Activated CD8-positive, alpha-beta memory T cell treated with anti-CD3 and anti-CD28 coated beads, Interleukin-2, amount 50 U/mL, for 48 hours (primary cell): Measurements from ENCODE around the gene DDHD1.
"Not testable (repeated sequence)": the region's sequence is repeated elsewhere in the genome, so short reads cannot be mapped to it uniquely, and the experiment has no call there.

Experiments
- DNase-seq: peaks from one replicate; pipeline ENCODE4 v3.0.0-alpha.2; 2020

Gene DDHD1

DNA sequence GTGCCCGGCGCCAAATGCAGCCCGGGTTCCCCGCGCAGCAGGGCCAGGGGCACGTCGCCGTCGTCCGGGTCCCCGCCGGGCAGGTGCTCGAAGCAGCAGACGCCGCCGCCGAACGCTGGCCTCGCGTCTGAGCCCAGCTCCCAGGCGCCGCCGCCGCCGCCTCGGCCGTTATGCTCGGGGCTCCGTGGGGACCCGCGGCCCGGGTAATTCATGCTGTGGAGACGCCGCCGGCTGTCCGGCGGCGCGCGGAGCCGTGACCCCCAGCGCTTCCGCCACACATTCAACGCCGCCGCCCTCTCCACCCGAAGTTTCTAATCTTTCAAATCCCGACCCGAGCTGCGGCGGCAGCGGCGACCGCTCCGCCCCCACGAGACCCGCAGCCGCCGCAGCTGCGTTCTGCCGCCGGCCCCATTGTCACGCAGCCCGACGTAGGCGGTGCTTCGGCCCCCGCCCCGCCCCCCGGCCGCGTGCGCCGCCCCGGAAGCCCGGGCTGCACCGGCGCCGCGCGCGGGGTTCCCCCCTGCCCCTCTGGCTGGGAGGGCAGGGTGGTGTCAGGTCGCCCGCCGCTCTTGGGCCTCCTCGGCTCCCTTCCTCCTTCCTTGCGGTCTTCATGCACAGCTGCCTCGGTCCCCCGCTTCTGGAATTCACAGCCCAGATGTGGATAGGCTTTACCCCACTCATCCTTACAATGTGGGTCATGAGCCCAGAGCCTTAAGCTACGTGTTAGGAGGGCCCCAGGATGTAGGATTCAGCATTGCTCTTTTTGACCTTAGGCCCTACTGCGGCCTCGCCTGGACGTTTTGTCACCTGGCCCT is at the start of gene DDHD1:
TSS of gene DDHD1 (minus strand) at position 437 of the 815 bp plus-strand sequence. CDS start at position 212, 225 bp downstream.
- DNase-seq: peak; percentile 91

DNA sequence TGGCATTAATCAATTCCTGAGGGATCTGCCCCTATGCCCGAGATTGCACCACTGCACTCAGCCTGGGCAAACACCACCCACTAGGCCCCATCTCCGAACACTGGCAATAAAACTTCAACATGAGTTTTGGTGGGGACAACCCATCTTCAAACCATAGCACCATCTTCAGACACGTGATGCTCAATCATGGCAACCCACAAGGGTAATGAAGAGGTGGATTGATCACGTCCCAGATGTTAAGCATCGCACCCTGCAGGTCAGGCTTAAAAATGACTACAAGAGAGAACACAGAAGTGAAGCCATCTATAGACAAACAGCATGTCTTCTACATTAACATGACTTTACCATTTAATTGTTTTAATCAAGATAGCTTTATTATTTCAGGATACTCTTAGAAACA is 42.8 kb upstream of the DDHD1 start:
- no peak for DNase-seq

DNA sequence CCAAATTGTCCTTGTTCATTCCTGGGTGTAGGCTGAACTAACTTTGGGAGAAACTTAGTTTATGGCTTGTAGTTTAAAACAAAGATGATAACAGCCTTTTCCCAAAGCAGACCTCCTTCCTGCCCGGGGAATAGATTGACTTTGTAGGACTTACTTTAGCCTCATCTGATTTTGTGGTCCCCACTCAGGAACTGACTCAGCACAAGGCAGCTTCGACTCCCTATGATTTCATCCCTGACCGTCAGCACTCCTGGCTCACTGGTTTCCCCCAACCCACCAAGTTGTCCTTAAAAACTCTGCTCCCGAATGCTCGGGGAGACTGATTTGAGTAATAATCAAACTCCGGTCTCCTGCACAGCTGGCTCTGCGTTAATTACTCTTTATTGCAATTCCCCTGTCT is 40.1 kb upstream of the DDHD1 start:
- no peak for DNase-seq

DNA sequence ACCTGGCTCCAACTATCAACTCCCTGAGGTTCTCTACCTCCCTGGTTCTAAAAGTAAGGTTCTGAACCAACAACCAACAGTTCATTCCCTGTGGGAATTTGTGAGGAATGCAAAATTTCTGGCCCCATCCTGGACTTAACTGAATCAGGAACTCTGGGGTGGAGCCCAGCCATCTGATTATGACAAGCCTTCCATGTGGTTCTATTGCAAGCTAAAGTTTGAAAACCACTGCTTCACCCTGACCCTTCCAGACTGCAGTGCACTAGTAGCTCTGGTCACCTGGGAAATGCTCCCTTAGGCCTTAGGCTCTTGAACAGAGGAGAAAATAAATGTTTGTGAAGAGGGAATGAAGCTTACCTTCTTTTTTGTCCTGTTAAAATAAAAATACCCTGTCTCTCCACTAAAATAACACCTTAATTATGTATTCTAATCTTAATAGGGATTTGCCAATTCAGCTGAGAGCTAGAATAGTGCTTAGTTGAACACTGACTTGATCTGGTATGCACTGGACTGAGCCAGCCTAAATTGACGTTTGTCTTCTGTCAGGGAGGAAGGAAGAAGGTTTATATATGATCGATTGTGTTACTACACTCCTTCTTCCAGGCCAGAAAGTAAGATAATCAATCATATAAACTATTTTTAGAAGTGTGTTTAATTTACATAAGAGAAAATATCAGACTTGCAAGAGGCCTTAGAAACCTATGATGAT is 39.1 kb upstream of the DDHD1 start:
- DNase-seq: no peak

DNA sequence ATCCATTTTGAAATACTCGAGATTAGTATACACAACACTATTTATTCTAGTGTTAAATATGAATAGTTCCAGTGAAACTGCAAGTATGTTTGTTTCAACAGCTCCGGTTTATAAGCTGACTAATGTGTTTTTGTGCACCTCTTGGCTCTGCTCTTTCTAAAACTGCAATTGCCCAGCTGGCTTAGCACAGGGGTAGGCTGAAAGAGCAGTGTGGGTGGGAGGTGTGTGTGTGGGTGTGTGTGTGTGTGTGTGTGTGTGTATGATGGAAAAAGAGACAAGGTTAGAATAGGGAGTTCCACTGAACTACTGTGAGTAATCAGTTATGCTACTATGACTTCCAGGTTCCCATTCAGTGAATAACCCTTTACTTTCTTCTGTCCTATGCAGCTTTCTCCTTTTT is 37.8 kb upstream of the DDHD1 start:
- peak; percentile 72 for DNase-seq

DNA sequence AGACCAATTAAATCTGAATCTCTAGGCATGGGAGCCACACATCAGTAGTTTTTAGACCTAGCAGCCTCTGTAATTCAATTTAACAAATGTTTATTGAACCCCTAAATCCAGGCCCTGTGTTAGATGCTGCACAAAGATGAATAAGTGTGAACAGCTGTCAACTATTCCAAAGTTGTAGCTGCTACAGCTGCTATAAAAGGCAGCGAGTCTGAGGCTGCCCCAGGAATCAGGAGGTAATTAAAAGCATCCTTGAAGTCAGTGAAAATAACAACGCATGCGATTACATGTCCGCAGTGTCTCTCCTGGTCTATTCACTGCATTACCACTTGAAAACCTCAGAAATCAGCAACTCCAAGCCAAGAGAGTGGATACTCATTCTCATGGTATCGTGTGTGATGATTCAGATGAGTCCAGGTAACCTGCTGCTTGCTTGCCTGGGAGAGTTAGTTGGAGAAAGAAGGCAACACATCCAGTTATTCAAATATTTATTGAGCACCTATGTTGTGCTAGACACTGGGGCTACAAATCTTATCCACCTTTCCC is 34.9 kb upstream of the DDHD1 start:
- no peak for DNase-seq

DNA sequence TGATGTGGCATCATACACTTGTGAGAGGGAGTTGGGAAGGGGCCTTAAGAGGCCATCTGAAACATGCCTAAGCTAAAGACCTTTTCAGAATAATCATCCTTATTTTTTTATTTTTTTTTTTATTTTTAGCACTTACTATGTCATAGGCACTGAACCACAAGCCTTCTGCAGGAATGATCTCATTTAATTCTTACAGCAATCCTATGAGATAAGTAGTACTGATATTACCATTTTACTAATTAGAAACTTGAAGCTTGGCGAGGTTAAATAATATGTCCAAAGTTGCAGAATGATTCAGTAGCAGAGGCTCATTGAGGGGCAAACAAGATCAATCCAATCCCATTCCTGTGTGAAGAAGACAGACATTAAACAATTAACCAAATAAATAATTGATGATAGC is 33.4 kb upstream of the DDHD1 start:
- DNase-seq: no peak

DNA sequence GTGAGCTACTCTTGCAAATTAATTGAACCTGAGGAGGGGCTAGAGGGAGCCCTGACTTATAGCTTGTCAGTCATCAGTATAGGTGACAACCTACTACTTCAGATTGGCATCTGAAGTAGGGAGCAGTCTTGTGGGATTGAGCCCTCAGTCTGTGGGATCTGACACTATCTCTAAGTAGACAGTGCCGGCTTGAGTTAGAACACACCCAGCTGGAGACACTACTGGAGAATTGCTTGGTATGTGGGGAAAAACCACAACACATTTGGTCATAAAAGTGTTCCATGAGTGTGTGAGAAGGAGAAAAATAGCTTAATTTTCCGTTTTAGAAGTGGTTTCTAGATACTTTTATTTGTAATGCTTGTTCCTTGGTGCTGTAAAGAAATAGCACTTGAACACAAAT is 30.5 kb upstream of the DDHD1 start:
- DNase-seq: no peak

DNA sequence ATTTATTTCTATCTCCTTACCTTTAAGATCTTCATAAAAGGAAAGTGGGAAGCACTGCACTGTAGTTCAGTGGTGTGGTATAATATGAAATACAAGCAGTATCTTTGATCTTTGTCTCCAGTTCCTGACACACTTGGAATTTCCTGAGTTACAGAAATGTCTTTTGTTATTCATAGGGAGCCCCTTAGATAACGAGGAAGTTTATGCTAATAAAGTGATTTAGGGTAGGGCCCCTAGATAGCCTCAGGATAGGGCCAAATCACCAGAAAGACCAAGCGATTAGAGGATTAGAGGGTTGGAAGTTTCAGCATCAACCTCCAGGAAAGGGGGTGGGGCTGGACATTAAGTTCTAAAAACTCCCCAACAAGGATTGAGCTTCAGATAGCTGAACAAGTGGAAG is 29.9 kb upstream of the DDHD1 start:
- no peak for DNase-seq

DNA sequence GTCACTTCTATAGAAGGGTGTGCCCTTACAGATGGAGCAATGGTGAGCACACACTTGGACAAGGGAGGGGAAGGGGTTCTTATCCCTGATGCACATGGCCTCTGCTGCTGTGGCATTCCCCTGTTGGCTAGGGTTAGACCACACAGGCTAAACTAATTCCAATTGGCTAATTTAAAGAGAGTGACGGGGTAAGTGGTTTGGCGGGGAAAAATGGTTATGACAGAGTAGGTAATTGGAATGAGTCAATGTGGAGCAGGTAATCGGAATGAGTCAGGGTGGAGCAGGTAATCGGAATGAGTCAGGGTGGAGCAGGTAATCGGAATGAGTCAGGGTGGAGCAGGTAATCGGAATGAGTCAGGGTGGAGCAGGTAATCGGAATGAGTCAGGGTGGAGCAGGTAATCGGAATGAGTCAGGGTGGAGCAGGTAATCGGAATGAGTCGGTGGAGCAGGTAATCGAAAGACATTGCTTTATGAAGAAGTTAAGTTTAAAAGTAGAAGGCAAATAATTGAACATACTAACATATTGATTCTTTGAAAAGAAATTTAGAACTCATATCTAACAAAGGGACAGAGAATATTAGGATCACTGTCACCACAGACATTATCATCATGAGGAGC is 28.4 kb upstream of the DDHD1 start:
- DNase-seq: not testable (repeated sequence)

DNA sequence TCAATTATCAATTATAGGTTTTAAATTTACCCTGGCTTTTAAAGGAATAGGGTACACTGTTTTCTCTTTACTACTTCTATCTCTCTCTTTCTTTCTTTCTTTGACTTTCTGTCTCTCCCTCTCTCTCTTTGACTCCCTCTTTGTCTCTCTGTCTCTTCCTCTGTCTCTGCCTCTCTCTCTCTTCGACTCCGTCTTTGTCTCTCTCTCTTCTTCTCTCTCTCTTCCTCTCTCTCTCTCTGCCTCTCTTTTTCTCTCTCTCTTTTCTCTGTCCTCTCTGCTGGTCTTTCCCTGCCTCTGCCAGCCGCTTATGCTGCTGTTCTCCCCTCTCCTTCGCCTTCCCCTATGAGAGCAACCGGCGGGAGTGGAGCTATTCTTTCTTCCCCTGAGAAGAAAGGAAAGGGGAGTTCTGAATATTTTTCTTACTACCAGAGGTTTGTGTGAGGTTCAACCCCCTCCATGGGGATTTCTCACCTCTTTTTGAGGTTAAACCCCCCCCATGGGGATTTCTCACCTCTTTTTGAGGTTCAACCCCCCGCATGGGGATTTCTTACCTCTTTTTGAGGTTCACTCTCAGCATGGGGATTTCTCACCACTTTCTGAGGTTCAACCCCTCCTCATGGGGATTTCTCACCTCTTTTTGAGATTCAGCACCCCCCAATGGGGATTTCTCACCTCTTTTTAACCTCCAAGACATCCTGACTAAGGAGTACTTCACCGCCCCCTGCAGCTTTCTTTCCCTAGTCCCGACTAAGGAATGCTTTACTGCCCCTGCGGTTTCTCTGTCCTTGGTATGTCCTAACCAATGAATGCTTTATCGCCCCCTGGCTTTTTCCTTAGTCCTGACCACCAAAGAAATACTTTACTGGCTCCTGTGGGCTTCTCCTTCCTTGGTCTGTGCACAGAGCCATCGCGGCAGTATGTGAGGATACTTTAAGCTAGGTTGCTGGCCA is 27.4 kb upstream of the DDHD1 start:
- DNase-seq: peak; percentile 53

DNA sequence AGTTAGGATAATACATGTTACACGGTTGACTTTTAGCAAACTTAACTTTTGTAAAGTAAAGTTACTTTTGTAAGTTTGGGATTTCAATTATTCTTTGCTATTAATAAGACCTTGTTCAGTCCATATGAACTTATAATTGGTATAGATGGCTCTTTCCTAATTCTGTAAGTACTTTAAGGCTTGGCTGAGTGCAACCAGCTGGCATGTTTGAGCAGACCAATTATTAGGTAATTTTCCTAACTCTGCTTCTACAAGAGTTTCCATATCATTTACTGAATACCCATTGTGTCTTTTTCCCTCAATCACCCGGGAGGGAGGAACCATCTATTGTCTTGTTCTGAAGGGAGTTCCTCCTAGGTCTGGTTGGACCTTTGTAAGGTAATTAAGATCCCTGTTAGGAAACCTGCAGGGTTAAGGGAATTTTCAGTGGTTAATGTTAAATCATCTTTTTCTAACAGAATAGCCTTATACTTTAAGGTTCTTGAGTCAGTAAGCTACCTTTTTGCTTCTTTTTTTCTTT is 26.4 kb upstream of the DDHD1 start:
- not testable (repeated sequence) for DNase-seq

DNA sequence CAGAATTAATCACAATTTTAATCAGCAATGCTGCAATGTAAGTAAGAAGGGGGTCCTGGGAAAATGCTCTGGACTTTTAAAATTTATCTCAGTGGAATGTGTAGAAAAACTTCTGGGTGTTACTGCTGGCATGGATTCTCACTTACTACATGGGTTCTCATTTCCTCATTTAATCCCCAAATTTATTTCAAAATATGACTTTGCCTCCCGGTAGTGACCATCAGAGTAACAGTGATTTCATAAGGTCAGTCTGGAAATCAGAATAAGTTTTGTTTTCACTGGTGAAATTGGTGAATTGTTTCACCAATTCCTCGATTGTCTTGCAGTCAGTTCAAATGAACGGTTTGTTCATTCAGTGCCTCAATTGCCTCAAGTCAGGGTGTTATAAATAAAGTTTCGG is 22.3 kb upstream of the DDHD1 start:
- no peak for DNase-seq

DNA sequence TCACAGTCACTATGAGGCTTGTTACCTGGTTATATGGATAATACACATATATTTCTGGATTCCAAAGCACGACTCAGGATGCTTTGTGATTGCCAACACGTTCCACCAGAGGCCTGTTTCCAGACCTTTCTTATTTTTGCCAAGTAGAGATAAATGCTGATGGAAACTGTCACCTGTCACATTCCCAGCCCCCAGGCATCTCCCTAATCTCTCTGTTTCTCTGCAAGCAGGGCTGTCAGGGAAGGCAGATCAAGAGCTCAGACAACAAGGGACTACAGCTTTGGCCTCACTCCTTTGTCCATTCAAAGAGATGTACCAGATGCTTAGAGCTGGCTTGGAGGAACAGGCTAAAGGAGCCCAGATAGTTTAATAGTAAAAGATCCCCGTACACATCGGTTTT is 21.8 kb upstream of the DDHD1 start:
- no peak for DNase-seq

DNA sequence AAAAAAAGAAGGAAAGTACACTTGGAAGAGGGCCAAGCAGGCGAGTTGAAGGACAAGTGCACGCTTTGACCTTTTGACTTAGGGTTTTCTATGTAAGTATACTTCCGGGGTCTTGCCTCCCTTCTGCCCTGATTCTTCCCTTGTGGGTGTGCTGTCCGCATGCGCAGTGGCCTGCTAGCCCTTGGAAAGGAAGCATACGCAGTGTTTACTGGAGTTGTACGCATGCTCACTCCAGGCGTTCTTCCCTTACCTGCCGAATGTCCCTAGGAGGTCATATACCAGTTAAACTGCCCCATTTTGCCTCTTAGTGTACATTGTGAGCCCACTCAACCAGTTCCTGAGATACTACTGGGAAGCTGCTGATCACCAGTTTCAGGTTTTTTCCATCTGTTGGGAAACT is 15.7 kb upstream of the DDHD1 start:
- DNase-seq: no peak

DNA sequence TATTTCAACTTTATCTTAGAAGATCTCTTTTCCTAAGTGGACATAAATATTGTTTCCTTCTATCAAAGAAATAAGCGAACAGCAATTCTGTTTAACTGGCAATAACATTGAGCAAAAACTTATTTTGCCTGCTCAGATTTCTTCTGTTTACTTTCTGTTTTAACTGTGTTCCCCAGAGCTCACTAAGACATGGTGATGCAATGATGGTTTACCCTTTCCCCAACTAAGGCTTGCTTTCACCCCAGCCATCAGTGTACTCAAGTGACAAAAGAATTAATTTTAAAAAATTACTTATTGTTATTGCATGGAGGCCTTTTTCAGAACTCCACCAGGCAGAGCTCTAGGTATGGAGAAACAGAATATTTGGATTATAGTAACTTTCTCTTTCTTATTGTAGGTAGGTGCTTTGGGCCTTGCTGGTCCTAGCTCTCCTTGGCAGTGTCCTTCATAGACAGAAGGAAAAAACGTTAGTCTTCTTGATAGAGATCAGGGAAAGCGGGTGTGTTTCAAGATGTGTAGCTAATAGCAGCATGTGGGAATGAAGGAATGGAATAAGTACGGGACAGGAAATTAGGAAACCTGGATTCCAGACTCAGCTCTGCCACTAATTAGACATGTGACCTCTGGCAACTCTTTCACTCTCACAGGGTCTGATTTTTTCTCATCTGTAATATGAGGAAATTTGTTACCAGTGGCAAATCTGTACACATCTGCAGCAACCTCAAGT is 14.6 kb upstream of the DDHD1 start:
- DNase-seq: no peak

DNA sequence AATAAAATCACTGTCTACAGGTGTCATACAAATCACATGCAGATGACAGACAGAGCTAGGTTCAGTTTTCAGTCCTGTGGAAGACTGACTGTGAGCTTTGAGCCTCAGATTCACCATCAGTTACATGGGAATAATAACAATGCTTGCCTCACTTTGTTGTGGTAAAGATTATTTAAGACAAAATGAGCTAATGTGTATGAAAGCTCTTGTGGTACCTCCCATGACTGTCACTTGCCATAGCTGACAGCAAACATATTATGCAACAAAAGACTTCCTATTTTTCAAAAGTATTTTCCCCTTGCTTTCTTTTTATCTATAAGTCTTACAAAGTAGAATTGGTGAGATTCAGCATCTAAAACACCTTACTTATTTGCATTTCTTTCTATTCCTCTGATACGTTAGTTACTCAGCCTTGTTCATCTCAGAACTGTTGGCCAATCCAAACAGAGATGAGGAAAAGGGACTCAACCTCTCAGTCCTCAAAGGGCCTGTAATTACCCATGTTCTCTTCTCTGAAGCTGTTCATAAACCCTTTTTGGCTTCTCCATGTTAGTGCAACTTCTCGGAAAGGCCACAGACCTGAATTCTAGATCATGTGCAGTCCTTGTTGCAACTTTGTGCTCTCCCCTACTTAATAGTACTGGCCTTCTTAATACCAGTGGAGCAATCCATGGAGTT is 8.8 kb upstream of the DDHD1 start:
- no peak for DNase-seq

DNA sequence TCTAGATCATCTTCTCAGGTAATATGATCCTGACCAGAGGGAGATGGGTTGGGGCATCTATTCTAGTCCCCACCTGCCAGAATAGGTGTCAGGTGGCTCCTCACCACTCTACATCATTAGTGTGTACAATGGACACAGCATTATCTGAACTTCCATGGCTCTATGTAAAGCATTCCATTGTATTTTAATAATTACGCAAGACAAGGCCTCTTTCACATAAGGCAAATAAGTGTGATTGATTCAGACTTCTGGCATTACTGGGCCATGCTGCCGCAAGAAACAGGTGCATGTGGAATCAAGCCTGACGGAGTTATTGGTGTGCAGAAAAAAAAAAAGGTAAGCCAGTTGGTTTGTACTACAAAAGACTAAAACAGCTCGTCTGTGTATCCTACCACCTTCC is 3.1 kb upstream of the DDHD1 start:
- no peak for DNase-seq

DNA sequence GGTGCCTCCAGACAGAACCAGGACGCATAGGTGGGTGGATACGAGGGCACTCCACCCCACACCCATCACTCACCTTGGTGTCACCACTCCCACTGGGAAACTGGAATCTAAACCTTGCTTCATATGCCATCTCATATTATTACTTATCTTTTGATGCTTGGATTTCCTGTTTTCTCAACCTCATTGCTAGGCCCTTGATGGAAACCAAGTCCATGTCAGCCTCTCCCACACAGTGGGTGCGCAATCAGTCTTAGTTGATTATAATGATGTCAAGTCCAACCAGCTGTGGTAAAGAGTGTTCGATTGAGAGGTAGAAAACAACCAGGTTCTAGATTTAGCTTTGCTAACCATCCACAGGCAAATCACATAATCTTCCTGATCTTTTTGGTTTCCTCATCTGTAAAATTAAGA is 584 bp upstream of the DDHD1 start:
- no peak for DNase-seq

DNA sequence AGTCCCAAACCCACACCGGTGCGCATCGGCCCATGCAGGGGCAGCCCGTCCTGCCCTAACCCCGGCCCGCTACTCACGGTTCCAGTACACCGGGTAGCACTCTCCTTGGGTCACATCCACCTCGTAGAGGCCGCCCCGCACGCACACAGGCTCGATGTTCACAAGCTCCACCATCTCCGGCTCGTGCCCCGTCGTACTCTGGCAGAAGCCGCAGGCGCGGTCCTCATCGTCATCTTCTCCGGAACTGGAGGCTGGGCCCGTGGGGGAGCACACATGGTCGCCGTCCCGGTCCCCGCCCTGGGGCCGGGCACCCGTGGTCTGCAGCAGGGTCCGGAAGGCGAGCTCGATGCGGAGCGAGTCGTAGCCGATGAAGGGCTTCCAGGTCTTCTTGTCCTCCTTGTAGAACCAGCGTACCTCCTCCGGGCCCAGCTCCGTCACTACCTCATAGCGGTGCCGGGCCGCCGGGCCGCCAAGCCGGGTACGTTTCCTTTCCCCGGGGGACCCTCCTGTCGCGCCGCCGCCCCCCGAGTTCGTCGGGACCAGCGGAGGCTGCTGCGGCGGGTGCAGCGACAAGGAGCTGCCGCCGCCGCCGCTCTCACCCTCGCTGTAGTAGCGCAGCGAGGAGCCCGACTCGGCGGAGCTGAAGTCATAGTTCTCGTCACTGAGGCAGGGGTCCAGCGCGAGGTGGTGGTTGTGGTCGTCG is 788 bp downstream of the DDHD1 start:
- peak; percentile 85 for DNase-seq
